HG03108 (cell line): Measurements from ENCODE around the gene DLEC1.

Experiments used
- ATAC-seq: cut with Tn5 transposase; IDR thresholded peaks from one replicate; pipeline ENCODE4 v1.9.1; 2021; ENCODE audit warnings: moderate library complexity; ENCODE audit not compliant: unreplicated experiment

Gene DLEC1

DNA sequence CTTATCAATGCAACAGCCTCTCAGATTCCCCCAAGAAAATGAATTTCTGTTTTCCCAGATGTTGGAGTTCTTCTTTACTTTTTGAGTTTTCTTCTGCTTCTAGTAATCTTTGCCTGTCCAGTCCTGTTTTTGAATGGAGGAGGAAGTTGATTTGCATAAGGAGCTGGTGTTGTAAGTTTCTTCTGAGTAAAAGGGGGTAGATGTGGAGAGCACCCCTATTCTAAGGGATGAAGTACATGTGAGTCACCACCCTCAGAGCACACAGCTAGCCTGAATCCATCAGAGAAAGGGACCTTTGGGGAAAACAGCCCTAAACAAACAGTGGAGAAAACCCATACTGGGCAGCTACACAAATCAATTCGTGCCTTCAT lies 63.4 kb downstream of the DLEC1 start:
- ATAC-seq, result no peak

- no peak for ATAC-seq
Observed at GRCh38 chr3:38105525-38105924, 66.5 kb downstream of the DLEC1 start.

DNA sequence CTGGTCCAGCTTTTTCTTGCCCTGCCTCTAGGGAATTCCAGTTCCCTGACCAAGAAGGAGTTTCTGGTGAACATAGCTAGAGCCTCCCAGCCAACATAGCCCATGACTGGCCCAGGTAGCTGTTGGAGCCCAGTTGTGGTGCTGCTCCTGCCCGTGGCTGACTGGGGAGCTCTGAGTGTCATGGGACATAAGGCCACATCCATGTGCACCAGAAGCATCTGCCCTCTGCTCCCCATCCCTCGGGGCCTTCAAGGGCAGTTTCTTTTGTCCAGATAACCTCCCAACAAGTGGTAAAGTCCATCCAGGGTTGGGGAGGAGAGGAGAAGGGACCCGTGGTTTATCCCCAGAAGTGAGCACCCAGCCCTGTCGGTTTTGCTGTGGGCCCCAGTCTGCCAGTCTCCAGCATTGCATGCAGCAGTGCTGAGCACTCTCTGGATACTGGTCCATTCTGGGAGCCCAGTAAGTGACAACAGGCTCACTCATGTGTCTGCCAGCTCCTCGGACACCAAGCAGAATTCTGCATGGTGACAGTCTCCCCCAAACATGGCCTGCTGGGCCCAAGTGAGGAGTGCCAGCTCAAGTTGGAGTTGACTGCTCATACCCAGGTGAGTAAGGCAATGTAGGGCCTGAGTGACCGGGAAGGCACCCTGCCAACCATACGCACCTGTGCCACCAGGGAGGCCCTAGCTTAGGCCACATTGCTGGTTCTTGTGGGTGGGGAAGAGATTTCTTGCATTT lies 69.1 kb downstream of the DLEC1 start:
- ATAC-seq, result no peak

DNA sequence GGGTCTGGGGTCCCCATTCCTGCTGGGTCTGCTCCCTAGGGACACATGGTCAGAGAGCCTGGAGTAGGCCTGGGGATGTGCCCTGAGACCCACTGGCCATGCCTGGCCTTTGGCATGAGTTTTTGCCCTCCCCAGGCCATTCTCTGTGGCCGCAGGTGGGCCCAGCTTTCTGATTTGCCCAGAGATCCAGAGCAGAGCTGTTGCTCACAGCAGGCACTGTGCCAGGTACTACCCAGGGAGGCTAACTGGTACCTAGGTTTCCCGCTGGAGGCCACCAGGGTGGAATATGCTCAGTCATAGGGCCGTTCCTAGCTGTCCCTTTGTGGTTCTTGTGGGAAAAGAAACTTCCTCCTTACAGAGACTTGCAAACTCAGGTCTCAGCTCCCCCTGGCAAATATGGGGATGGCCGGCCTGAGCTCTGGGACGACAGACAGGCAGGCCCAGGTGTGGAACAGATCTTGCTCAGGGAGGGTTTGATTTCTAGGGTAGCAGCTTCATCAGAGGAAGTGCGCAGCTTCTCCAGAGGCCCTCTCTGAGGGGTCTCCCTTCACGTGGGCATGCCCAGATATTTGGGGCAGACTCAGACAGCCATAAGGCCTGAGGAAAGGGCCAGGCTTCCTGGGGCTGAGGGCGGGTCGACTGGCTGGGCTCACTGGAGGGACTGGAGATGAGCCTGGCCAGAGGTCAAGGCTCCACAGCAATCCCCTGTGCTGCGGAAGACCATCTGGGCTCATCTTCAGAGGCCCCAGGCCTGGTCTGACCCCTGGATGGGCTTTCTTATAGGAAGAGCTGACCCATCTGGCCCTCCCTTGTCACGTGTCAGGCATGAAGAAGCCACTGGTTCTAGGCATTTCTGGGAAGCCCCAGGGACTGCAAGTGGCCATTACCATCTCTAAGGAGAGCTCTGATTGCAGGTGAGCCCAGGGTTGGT lies 69.9 kb downstream of the DLEC1 start:
- ATAC-seq, result no peak

GRCh38 chr3:38109580-38110313 lies 70.7 kb downstream of the DLEC1 start:
- no peak for ATAC-seq

GRCh38 chr3:38110314-38111050 lies 71.5 kb downstream of the DLEC1 start:
- no peak for ATAC-seq

DNA sequence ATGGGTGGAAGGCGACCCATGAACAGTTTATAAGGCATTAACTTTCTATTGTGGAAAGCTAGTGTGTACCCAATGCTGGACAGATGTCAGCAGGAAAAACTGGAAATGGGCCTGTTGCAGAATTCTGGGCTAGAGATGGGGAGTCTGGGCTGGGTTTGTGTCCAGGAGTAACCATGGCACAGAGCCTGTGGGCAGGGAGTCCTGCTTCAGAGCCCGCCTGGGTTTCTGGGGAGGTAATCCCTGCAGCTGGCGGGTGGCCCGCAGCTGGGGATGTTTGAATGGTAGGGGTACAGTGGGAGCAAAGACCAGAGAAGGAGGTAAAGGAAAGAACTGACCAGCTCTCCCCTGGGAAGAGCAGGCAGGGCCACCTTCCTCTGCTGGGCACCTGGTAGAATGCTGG lies 72.2 kb downstream of the DLEC1 start:
- ATAC-seq, result no peak

DNA sequence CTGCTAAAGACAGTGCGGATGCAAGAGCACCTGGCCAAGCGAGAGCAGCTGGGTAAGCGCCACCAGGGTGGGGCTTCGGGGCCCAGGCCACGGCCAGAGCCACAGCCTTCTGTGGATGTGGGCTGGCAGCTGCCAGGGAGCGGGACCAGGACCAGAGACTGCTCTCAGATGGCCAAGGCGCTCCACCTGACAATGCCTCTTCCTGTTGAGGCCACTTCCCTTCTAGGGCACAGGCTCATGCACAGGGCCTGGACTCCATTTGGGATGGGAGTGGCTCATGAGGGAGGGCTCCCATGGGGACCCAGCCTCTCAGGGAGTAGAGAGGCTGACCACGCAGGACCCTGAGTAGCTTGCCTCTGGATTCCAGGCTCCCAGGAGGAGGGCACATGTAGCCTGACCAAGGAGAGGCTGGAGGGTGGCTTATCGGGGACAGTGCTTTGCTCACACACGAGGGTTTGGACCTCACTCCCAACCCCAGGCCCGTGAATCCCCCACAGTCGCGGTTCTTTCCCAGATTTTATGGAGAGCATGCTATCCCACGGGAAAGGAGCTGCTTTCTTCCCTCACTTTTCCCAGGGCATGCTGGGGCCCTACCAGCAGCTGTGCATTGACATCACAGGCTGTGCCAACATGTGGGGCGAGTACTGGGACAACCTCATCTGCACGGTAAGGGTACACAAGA lies 72.8 kb downstream of the DLEC1 start:
- ATAC-seq, result no peak

DNA sequence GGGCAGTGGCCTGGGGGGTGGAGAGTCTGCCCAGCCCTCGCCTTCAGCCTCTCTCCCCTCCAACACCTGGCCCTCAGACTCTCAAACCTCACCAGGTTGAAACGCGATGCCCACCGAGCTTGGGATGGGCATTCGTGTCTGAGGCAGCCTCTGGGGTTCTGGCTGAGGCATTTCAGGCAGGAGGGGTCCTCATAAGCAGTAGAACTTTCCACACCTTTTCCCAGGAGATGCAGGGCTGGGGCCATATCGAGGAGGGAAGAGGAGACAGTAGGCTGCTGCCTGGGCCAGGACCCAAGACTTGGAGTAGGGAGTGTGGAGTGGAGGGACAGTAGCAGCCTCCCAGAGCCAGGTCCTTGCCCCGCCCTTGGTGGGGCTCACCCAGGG lies 73.4 kb downstream of the DLEC1 start:
- ATAC-seq, result no peak

GRCh38 chr3:38114052-38114874 lies 75.3 kb downstream of the DLEC1 start:
- no peak for ATAC-seq

DNA sequence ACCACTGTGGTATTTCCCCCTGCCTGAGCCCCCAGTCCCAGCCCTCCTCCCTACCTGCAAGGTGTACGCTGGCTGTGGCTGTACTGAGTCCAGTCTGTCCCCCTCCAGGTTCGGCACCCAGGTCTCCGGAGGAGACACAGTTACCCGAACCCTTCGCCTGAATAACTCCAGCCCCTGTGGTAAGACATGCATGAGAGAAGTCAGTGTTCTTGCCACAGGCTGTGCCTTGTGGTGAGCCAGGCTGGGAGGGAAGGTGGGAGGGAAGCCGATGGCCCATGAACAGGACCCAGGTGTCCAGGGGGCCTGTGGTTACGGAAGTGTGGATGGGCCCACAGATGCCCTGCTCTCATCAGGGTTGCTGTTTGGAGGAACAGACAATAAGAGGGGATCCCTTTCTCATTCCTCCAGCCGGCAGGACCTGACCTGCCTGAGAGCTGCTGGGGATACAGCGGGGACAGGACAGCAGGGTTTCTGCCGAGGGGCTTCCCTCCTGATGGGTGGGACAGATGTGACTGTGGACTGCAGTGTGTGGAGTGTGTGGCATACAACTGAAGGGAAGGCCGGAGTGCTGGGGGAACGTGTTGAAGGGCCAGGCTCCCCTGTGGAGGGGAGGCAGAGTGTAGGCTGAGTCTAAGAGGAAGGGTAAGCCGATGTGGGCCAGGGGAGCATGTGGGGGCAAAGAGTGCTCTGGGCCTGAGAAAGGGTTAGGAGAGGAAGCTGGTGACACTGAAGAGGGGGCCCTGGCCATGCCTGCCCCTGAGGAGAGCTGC lies 76.1 kb downstream of the DLEC1 start:
- no peak for ATAC-seq

DNA sequence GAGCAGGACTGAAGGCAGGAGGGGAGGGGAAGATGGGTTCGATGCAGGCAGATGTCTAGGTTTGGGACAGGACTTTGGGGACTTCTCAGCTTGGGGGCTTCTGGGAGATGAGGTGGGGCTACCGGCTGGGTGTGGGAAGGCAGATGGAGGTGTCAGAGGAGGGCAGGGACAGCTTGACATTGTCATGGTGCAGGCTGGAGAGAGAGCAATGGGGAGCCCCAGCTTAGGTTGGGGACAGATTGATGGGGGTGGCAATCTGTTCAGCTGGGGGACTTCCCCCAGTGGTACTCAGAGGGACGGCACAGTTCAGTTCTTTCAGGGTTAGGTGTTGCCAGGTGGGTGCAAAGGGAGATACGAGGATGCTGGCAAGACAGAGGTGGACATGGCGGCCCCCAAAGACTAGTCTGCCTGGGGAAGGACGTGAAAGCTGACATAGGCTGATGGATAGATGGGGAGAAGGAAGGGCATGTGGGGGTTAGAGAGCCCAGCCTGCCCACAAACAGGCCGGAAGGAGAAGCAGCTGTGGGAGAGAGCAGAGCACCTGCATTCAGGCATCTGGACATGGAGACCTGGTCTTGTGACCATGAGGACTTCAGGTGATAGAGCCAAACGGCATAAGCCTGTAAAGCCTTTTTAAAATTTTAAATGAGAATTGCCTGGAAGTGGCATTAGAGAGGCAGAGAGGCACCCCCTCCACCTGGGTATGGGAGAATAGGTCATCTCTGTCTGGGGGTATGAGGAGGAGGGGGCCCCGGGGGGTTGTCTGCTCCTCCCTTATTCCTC lies 76.8 kb downstream of the DLEC1 start:
- ATAC-seq, result no peak

- ATAC-seq, result no peak
Observed at GRCh38 chr3:38116471-38117162, 77.6 kb downstream of the DLEC1 start.

DNA sequence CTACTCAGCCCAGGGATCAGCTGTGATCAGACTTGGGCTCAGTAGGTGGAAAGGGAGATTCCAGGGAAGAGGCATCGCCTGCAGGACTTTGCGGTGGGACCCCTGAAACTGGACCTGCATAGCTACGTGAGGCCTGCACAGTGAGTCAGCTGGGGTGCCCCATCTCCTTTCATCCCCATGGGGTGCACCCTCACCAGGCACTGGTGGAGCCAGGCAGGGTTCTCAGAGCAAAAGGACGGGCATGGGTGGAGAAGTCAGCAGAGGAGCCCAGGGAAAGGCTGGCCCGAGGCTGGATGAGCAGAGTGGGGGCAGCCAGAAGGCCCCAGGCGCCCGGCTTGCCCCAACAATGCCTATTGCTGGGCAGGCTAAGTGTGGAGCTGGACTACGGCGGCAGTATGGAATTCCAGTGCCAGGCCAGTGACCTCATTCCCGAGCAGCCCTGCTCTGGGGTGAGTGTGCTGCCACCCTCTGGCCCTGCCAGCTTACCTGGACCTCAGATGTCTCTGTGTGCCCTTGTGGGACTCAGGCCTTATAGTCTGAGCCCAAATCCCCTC lies 78.2 kb downstream of the DLEC1 start:
- ATAC-seq, result no peak

DNA sequence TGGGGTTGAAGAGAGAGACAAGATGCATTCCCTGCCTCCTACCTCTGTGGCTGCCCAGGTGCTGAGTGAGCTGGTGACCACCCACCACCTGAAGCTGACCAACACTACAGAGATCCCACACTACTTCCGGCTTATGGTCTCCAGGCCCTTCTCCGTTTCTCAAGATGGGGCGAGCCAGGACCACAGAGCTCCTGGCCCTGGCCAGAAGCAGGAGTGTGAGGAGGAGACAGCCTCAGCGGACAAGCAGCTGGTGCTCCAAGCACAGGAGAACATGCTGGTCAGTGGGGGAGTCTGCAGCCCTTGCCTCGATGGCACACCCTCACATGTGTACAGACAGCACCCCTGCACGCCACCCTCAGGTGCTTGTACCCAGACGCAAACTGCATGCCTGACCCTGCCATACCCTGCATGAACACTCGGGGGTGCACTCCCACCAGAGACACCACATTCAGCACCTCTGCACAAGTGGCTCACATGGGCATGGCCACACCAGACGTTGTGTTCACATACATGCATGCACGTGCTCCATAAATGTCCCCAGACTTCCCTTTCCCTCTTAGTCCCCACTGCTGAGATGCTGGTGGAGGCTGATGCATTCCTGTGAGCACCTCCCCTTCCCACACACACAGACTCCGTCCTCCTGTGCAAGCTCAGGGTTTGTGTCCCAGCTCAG lies 78.9 kb downstream of the DLEC1 start:
- peak; percentile 71 for ATAC-seq

- no peak for ATAC-seq
Observed at GRCh38 chr3:38118421-38119247, 79.6 kb downstream of the DLEC1 start.
